ENCODE data around the gene FNTB. TPM values are rescaled to one million over a fixed set of nuclear protein-coding genes. Genes with fewer than 3 reads are reported as not detected.
"Not testable (repeated sequence)": the region's sequence is repeated elsewhere in the genome, so short reads cannot be mapped to it uniquely, and the experiment has no call there.

The FNTB gene
- total RNA-seq, 1 donor from 2014 or later: 19.1 TPM

GRCh38 chr14:65027127-65027799 is 40.6 kb downstream of the FNTB start:
- H3K27me3 Mint-ChIP-seq: no peaks in the 10 kb centered on the region
- peaks cover 29% of the 10 kb centered on the region for H3K36me3 Mint-ChIP-seq (ENCODE audit: low read depth)
- no peak overlapping the region for H3K4me3 Mint-ChIP-seq
- intact Hi-C loops (cut with micrococcal nuclease): no loop called here
- DNase-seq: no peak
- no peaks in the 10 kb centered on the region for H3K4me1 Mint-ChIP-seq
- H3K9me3 Mint-ChIP-seq: no peaks in the 10 kb centered on the region
- no peak overlapping the region for H3K27ac Mint-ChIP-seq

DNA sequence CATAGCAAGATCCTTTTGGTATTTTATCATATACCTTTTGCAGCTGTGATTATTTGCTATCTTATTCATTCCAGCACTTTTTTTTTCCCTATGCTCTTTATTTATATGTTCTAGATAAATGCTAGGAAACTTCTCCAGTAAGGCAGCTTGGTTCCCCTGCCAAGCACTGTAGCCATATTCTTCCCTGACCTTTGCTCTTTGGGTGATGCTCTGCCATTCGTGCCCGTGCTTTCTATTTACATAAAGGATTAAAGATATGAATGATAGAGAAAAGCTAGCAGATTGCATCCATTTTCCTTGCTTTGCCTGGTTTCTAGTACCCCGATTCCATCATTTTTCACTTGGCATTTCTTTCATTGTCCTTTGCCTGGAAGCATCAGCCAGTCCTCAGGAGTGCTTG is 42.2 kb downstream of the FNTB start:
- intact Hi-C loops (cut with micrococcal nuclease): no loop called here
- no peaks in the 10 kb centered on the region for H3K4me1 Mint-ChIP-seq

DNA sequence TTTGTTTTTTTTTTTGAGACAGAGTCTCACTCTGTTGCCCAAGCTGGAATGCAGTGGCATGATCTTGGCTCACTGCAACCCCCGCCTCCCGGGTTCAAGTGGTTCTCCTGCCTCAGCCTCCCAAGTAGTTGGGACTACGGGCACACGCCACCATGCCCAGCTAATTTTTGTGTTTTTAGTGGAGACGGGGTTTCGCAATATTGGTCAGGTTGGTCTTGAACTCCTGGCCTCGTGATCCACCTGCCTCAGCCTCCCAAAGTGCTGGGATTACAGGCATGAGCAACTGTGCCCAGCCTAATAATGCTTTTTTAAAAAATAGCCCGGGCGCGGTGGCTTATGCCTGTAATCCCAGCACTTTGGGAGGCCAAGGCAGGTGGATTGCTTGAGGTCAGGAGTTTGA is 44.6 kb downstream of the FNTB start:
- peaks cover 44% of the 10 kb centered on the region for H3K36me3 Mint-ChIP-seq (ENCODE audit: low read depth)
- H3K27me3 Mint-ChIP-seq; H3K4me1 Mint-ChIP-seq; intact Hi-C loops (cut with micrococcal nuclease); DNase-seq; H3K9me3 Mint-ChIP-seq; H3K27ac Mint-ChIP-seq; H3K4me3 Mint-ChIP-seq: not testable (repeated sequence)

More for the DNA sequence above, 42.2 kb downstream of the FNTB start:
- H3K36me3 Mint-ChIP-seq (ENCODE audit: low read depth): peaks cover 35% of the 10 kb centered on the region
- no peaks in the 10 kb centered on the region for H3K9me3 Mint-ChIP-seq
- no peak overlapping the region for H3K4me3 Mint-ChIP-seq
- H3K27ac Mint-ChIP-seq: no peak overlapping the region
- H3K27me3 Mint-ChIP-seq: no peaks in the 10 kb centered on the region
- DNase-seq: no peak

- H3K36me3 Mint-ChIP-seq (ENCODE audit: low read depth): peaks cover 39% of the 10 kb centered on the region
- H3K4me1 Mint-ChIP-seq: no peaks in the 10 kb centered on the region
- H3K4me3 Mint-ChIP-seq: no peak overlapping the region
These were observed 45.6 kb downstream of the FNTB start for GRCh38 chr14:65032319-65032718.

GRCh38 chr14:65033181-65033580 is 46.5 kb downstream of the FNTB start:
- intact Hi-C loops (cut with micrococcal nuclease): no loop called here
- Mint-ChIP-seq H3K9me3 (no peaks in the 10 kb centered on the region), H3K4me1 (no peaks in the 10 kb centered on the region), H3K27ac (no peak overlapping the region), H3K36me3 (ENCODE audit: low read depth) (peaks cover 36% of the 10 kb centered on the region), H3K4me3 (no peak overlapping the region), H3K27me3 (no peaks in the 10 kb centered on the region)
- no peak for DNase-seq

More at GRCh38 chr14:65032319-65032718, 45.6 kb downstream of the FNTB start:
- DNase-seq: no peak
- Mint-ChIP-seq H3K27ac (no peak overlapping the region), H3K9me3 (no peaks in the 10 kb centered on the region), H3K27me3 (no peaks in the 10 kb centered on the region)
- intact Hi-C loops (cut with micrococcal nuclease): no loop called here

GRCh38 chr14:65034021-65034420 is 47.3 kb downstream of the FNTB start:
- Mint-ChIP-seq H3K27me3 (no peaks in the 10 kb centered on the region), H3K9me3 (no peaks in the 10 kb centered on the region), H3K36me3 (ENCODE audit: low read depth) (peaks cover 36% of the 10 kb centered on the region), H3K4me1 (no peaks in the 10 kb centered on the region), H3K27ac (no peak overlapping the region), H3K4me3 (no peak overlapping the region)
- intact Hi-C loops (cut with micrococcal nuclease): no loop called here
- DNase-seq: no peak

DNA sequence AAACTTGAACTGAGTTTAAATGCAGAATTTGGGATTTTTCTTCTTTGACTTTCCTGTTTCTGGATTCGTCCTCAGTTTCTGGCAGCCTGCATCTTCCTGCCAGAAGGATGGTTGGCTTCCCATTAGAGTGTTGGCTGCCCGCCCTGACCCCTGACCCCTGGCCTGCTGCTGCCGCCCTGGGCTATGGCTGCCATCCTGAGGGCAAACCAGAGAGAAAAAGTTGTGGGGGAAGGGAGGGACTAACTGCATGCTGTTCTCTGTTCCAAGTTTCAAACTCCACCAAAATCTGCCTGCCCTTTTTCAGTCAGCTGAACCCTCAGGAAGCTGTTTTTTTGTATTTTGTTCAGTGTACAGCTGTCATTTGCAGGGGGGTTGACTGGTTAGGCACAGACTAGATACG is 48.4 kb downstream of the FNTB start:
- Mint-ChIP-seq H3K9me3 (no peaks in the 10 kb centered on the region), H3K27me3 (no peaks in the 10 kb centered on the region), H3K4me1 (no peaks in the 10 kb centered on the region), H3K36me3 (ENCODE audit: low read depth) (peaks cover 31% of the 10 kb centered on the region), H3K27ac (no peak overlapping the region), H3K4me3 (no peak overlapping the region)
- DNase-seq: no peak
- intact Hi-C loops (cut with micrococcal nuclease): no loop called here

DNA sequence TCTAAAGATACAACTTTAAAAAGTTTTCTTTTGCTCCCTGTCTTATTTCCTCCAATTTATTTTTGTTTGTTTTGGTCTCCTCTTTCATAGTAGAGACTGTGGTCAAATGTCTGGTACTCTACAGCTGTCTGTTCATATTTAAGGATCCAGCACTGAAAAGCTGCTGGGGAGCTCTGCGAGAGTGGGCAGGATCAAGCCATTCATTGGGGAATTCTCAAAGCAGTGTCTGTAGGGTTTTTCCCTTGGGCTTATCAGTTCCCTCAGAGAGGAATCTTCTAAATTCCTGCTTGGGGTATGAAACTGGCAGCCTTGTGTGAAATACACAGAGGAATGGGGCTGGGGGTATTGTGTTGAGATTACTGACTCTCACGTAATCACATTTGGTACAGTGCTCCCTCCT is 52.3 kb downstream of the FNTB start:
- H3K4me1 Mint-ChIP-seq: peaks cover 2% of the 10 kb centered on the region
- no peak overlapping the region for H3K4me3 Mint-ChIP-seq
- H3K27ac Mint-ChIP-seq: no peak overlapping the region
- H3K36me3 Mint-ChIP-seq (ENCODE audit: low read depth): peaks cover 34% of the 10 kb centered on the region
- no peaks in the 10 kb centered on the region for H3K27me3 Mint-ChIP-seq
- intact Hi-C loops (cut with micrococcal nuclease): no loop called here
- no peak for DNase-seq
- no peaks in the 10 kb centered on the region for H3K9me3 Mint-ChIP-seq

DNA sequence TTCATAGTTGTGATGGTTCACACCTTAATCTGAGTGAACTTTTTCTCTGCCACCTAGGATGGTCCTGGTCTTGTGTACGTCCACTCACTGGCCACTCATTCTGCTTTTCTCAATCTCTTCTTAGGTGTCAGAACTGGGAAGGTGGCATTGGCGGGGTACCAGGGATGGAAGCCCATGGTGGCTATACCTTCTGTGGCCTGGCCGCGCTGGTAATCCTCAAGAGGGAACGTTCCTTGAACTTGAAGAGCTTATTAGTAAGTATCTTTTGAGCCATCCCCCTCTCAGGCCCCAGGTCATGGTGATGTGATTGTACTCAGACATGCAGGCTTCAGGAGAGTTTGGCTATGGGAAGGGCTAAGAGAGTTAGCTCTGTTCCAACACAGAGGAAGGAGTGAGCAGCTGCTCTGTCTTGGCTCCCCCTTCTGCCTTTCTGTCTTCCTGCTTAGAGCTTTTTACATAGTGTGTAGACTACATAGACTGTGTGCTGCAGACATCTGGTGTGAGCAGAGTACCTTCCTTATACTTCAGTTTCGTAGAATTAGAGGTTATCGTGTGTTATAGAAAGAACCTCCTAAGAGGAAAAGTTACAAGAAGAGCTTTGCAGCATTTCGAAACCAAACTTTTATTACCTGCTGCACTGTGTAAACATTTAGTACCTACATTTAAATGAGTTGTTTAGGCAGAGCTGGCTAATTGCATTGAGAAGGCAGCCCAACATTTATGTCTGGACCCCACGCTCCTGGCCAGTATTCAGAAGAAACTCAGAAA is 54.2 kb downstream of the FNTB start:
- no peak overlapping the region for H3K4me3 Mint-ChIP-seq
- DNase-seq: no peak
- no peak overlapping the region for H3K27ac Mint-ChIP-seq
- no peaks in the 10 kb centered on the region for H3K27me3 Mint-ChIP-seq
- H3K4me1 Mint-ChIP-seq: peaks cover 8% of the 10 kb centered on the region
- H3K36me3 Mint-ChIP-seq (ENCODE audit: low read depth): peaks cover 35% of the 10 kb centered on the region
- no peaks in the 10 kb centered on the region for H3K9me3 Mint-ChIP-seq
- intact Hi-C loops (cut with micrococcal nuclease): no loop called here

DNA sequence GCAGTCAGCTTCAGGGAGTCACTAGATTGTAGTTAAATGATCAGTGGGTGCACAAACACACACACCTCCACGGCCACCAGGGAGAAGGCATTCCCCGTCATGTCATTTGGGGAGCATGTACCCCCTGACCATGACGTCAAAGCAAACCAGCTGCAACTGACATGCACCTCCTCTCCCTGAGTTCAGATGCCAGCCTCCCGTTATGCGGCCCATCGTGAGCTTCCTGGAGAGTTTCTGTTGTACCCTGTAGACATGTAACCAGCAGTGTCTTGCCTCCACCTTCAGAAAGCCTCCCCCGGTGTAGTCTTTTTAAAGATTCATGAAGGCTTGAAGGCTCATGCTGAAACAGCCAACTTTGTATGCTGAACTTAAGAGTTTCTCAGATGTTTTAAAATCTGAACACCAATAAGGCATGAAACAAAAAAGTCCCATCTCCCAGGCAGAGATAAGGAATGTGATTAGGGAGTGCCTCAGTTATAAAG is 54.8 kb downstream of the FNTB start:
- DNase-seq: no peak
- no peak overlapping the region for H3K4me3 Mint-ChIP-seq
- H3K4me1 Mint-ChIP-seq: peaks cover 8% of the 10 kb centered on the region
- intact Hi-C loops (cut with micrococcal nuclease): no loop called here
- no peaks in the 10 kb centered on the region for H3K27me3 Mint-ChIP-seq
- H3K9me3 Mint-ChIP-seq: no peaks in the 10 kb centered on the region
- peaks cover 39% of the 10 kb centered on the region for H3K36me3 Mint-ChIP-seq (ENCODE audit: low read depth)
- H3K27ac Mint-ChIP-seq: no peak overlapping the region

GRCh38 chr14:65042296-65042695 is 55.6 kb downstream of the FNTB start:
- intact Hi-C loops (cut with micrococcal nuclease): no loop called here
- H3K27ac Mint-ChIP-seq: no peak overlapping the region
- peaks cover 8% of the 10 kb centered on the region for H3K4me1 Mint-ChIP-seq
- DNase-seq: no peak
- no peaks in the 10 kb centered on the region for H3K27me3 Mint-ChIP-seq
- no peak overlapping the region for H3K4me3 Mint-ChIP-seq
- no peaks in the 10 kb centered on the region for H3K9me3 Mint-ChIP-seq
- H3K36me3 Mint-ChIP-seq (ENCODE audit: low read depth): peaks cover 41% of the 10 kb centered on the region

GRCh38 chr14:65042731-65043372 is 56.2 kb downstream of the FNTB start:
- H3K4me3 Mint-ChIP-seq: no peak overlapping the region
- no peaks in the 10 kb centered on the region for H3K27me3 Mint-ChIP-seq
- H3K27ac Mint-ChIP-seq: no peak overlapping the region
- H3K4me1 Mint-ChIP-seq: peaks cover 13% of the 10 kb centered on the region
- H3K9me3 Mint-ChIP-seq: no peaks in the 10 kb centered on the region
- no peak for DNase-seq
- peaks cover 44% of the 10 kb centered on the region for H3K36me3 Mint-ChIP-seq (ENCODE audit: low read depth)
- intact Hi-C loops (cut with micrococcal nuclease): no loop called here

DNA sequence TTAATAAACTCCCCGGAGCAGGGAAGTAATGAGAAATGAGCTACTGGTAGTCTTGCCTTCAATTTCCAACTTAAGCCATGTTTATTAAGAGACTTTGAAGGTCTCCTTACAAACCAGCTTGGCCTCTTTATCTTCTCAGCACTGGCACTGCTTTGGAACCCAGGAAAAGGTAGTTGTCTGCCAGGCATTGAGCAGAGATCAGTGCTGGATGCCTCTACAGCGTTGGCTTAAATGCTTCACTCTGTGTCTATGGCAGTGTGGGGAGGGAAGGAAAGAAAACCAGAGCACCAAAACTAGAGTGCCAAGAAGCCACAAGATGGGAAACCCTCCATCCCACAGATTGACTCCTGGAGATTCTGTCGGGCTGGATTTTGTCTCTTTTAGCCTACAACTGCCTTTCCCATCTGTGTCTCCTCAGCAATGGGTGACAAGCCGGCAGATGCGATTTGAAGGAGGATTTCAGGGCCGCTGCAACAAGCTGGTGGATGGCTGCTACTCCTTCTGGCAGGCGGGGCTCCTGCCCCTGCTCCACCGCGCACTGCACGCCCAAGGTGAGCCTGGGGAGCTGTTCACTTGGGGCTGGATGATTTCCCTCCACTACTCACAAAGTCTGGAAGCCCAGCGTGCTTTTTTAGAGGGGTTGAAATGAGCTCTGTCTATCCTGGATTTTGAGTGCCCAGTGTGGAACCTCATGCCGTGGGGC is 57.3 kb downstream of the FNTB start:
- H3K36me3 Mint-ChIP-seq (ENCODE audit: low read depth): peaks cover 43% of the 10 kb centered on the region
- intact Hi-C loops (cut with micrococcal nuclease): no loop called here
- no peaks in the 10 kb centered on the region for H3K27me3 Mint-ChIP-seq
- no peak overlapping the region for H3K4me3 Mint-ChIP-seq
- no peak overlapping the region for H3K27ac Mint-ChIP-seq
- H3K4me1 Mint-ChIP-seq: peaks cover 13% of the 10 kb centered on the region
- H3K9me3 Mint-ChIP-seq: no peaks in the 10 kb centered on the region
- DNase-seq: no peak

- H3K27me3 Mint-ChIP-seq: no peaks in the 10 kb centered on the region
- no peak for DNase-seq
- H3K27ac Mint-ChIP-seq: no peak overlapping the region
- peaks cover 43% of the 10 kb centered on the region for H3K36me3 Mint-ChIP-seq (ENCODE audit: low read depth)
- H3K4me3 Mint-ChIP-seq: no peak overlapping the region
- H3K9me3 Mint-ChIP-seq: no peaks in the 10 kb centered on the region
- intact Hi-C loops (cut with micrococcal nuclease): no loop called here
- peaks cover 13% of the 10 kb centered on the region for H3K4me1 Mint-ChIP-seq
These were observed 57.9 kb downstream of the FNTB start for GRCh38 chr14:65044596-65044959.

Data from activated CD4-positive, alpha-beta T cell treated with anti-CD3 and anti-CD28 coated beads, Interleukin-2, amount 10 ng/mL, durations not matched to agents 24 days and 14 days (primary cell).